Body of pancreas (tissue), 4 donors: ENCODE measurements around the gene DAND5. TPM values are rescaled to one million over a fixed set of nuclear protein-coding genes. Genes with fewer than 3 reads are reported as not detected.

Experiments
- ATAC-seq: fragments of 150-250 bp; one replicate; pipeline ENCODE4 v1.9.1; 2016
- DNase-seq, 4 donors: peaks; one replicate each; pipeline ENCODE4 v3.0.0-alpha.2; 2019
- H3K27ac ChIP-seq, 4 donors: fragments of 200-600 bp; sonication (generic); 1 replicate in 3 of 4; 2 replicates in 1 of 4; pipeline versions ENCODE4 v1.5.1 to v1.6.1; 2016 to 2019; ENCODE audit warnings: mild to moderate bottlenecking in 1 of 4, mixed read lengths in 1 of 4, moderate library complexity in 1 of 4
- H3K27me3 ChIP-seq, 2 donors: fragments of 200-600 bp; sonication (generic); one replicate each; pipeline ENCODE4 v1.6.0; 2016; ENCODE audit warnings: mild to moderate bottlenecking in 1 of 2
- H3K36me3 ChIP-seq, 2 donors: fragments of 200-600 bp; sonication (generic); replicated peaks in 1 of 2; 2 replicates each; pipeline ENCODE4 v1.5.1; 2016; ENCODE audit warnings: low read depth in 2 of 2; ENCODE audit not compliant: insufficient read depth in 1 of 2
- H3K4me1 ChIP-seq: fragments of 200-600 bp; sonication (generic); one replicate; pipeline ENCODE4 v1.6.0; 2016
- H3K4me3 ChIP-seq, 2 donors: fragments of 200-600 bp; sonication (generic); 1 replicate in 1 of 2; 2 replicates in 1 of 2; pipeline ENCODE4 v1.5.1; 2016 to 2019
- H3K9me3 ChIP-seq, 3 donors: fragments of 200-600 bp; sonication (generic); 1 replicate in 2 of 3; 2 replicates in 1 of 3; pipeline ENCODE4 v1.5.1; 2016
- CTCF ChIP-seq, 7 experiments: fragments of 450-650 bp in 4 of 7; fragments of 200-600 bp in 3 of 7; sonication (generic) in 3 of 7; IDR thresholded peaks; one replicate each; pipeline ENCODE4 v1.5.1; 2016 to 2019; ENCODE audit warnings: antibody characterized with exemption in 7 of 7
- POLR2A ChIP-seq, 3 donors: fragments of 450-650 bp; IDR thresholded peaks; one replicate each; pipeline ENCODE4 v1.6.1; 2016; ENCODE audit warnings: antibody characterized with exemption in 3 of 3, mild to moderate bottlenecking in 2 of 3
- WGBS, 2 donors: methylation state at CpG; one replicate each; pipeline ENCODE4 v1.1.5; 2017; 5-methylcytosine and 5-hydroxymethylcytosine counted together
- intact Hi-C: fragments of 100-400 bp; cut with DNase I; formaldehyde crosslinking; loops from one replicate; pipeline ENCODE4 v1.15.1; 2023
- total RNA-seq, 2 donors: library from RNA; depleted of rRNA; stranded (reverse); fragments of >200 nt; gene quantifications; one replicate each; pipeline ENCODE4 v1.1.0, GENCODE V29; 2016

DAND5 gene
- total RNA-seq, 2 donors from 2014 or later: not detected

- H3K9me3 ChIP-seq: no peaks in the 10 kb centered on the region
- DNase-seq: no peak
- peaks cover 20% of the 10 kb centered on the region for H3K4me1 ChIP-seq
- no peak for TF ChIP-seq POLR2A (IDR thresholded peaks at IDR 0.05)
- TF ChIP-seq CTCF (IDR thresholded peaks at IDR 0.05): no peak
- WGBS, 2 donors: 27 to 35% methylated on average over 10 of the region's 10 CpGs
- intact Hi-C loops: no loop called here
- no peak overlapping the region for H3K4me3 ChIP-seq
- H3K27me3 ChIP-seq: no peaks in the 10 kb centered on the region
- no peak for ATAC-seq
- H3K36me3 ChIP-seq: no peaks in the 10 kb centered on the region
- no peak overlapping the region for H3K27ac ChIP-seq
Measured at GRCh38 chr19:12983091-12983490, 13.7 kb downstream of the DAND5 start.

- peak; percentile 75 to 87 (median 84) for DNase-seq
- H3K4me3 ChIP-seq: no peak overlapping the region
- intact Hi-C loops: no loop called here
- H3K9me3 ChIP-seq: no peaks in the 10 kb centered on the region
- no peaks in the 10 kb centered on the region for H3K36me3 ChIP-seq
- H3K27me3 ChIP-seq: no peaks in the 10 kb centered on the region
- no peak for TF ChIP-seq POLR2A (IDR thresholded peaks at IDR 0.05)
- peak; percentile 82 to 99 (median 96) for TF ChIP-seq CTCF (IDR thresholded peaks at IDR 0.05)
- peaks cover 20% of the 10 kb centered on the region for H3K4me1 ChIP-seq
- ATAC-seq: peak; percentile 91
- no peak overlapping the region for H3K27ac ChIP-seq
- WGBS, 2 donors: 7 to 9% methylated on average over 40 to 43 of the region's 51 CpGs
Measured at GRCh38 chr19:12983542-12984142, 14.3 kb downstream of the DAND5 start.

GRCh38 chr19:12984143-12984627 is 14.8 kb downstream of the DAND5 start:
- peaks cover 20% of the 10 kb centered on the region for H3K4me1 ChIP-seq
- WGBS, 2 donors: 46 to 69% methylated on average over 3 of the region's 3 CpGs
- no peaks in the 10 kb centered on the region for H3K36me3 ChIP-seq
- H3K27me3 ChIP-seq: no peaks in the 10 kb centered on the region
- ATAC-seq: no peak
- intact Hi-C loops: no loop called here
- H3K4me3 ChIP-seq: no peak overlapping the region
- no peak overlapping the region for H3K27ac ChIP-seq
- DNase-seq: no peak
- no peaks in the 10 kb centered on the region for H3K9me3 ChIP-seq
- TF ChIP-seq POLR2A (IDR thresholded peaks at IDR 0.05) (no peak), CTCF (IDR thresholded peaks at IDR 0.05) (no peak)

DNA sequence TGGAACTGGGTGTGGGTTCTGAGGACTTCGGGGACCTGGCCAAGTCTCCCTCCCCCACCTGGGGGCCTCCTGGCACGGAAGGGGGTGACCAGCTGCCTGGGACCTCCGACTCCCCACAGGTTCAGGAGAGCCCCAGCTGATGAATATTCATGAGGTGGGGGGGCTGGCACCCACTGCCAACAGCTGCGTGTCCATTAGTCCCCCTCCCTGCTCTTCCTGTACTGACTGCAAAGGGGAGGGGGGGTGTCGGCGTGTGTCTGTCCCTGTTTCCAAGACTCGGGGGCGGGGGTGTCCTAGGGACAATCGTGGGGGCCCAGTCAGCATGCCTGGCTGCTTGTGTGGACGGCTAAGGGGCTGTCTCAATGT is 15.3 kb downstream of the DAND5 start:
- Histone ChIP-seq H3K36me3 (no peaks in the 10 kb centered on the region), H3K27me3 (no peaks in the 10 kb centered on the region), H3K27ac (peak overlapping the region in 3 of 4 donors; percentile 7 to 45 (median 28)), H3K9me3 (no peaks in the 10 kb centered on the region), H3K4me3 (no peak overlapping the region), H3K4me1 (peaks cover 20% of the 10 kb centered on the region)
- intact Hi-C loops: loop anchor here (5.0 kb wide), 2 partner anchors 48 to 78 kb away; no protein-coding TSS in a partner anchor
- WGBS, 2 donors: 28% methylated on average over 10 of the region's 10 CpGs; no CpG with 5 or more reads in 1 of the 2 donors
- ATAC-seq (no peak), DNase-seq (no peak)
- TF ChIP-seq POLR2A (IDR thresholded peaks at IDR 0.05) (no peak), CTCF (IDR thresholded peaks at IDR 0.05) (no peak)
